ENCODE data around the gene PCYOX1L.
"Not testable (repeated sequence)": the region's sequence is repeated elsewhere in the genome, so short reads cannot be mapped to it uniquely, and the experiment has no call there.

DNA sequence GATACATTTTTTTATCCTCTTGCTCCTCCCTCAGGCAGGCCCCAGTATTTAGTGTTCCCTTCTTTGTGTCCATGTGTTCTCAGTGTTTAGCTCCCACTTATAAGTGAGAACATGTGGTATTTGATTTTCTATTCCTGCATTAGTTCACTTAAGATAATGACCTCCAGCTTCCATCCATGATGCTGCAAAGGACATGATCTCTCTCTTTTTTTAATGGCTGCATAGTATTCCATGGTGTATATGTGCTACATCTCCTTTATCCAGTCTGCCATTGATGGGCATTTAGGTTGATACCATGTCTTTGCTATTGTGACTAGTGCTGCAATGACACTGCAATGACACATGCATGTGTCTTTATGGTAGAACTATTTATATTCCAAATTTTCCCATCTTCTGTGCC lies 37.1 kb downstream of the PCYOX1L start:
- not testable (repeated sequence) for TF ChIP-seq POLR2AphosphoS5 (IDR thresholded peaks at IDR 0.05; ENCODE audit: low read depth)
- TF ChIP-seq, protein P1, sequence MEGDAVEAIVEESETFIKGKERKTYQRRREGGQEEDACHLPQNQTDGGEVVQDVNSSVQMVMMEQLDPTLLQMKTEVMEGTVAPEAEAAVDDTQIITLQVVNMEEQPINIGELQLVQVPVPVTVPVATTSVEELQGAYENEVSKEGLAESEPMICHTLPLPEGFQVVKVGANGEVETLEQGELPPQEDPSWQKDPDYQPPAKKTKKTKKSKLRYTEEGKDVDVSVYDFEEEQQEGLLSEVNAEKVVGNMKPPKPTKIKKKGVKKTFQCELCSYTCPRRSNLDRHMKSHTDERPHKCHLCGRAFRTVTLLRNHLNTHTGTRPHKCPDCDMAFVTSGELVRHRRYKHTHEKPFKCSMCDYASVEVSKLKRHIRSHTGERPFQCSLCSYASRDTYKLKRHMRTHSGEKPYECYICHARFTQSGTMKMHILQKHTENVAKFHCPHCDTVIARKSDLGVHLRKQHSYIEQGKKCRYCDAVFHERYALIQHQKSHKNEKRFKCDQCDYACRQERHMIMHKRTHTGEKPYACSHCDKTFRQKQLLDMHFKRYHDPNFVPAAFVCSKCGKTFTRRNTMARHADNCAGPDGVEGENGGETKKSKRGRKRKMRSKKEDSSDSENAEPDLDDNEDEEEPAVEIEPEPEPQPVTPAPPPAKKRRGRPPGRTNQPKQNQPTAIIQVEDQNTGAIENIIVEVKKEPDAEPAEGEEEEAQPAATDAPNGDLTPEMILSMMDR (conservative IDR thresholded peaks at IDR 0.05; ENCODE audit: low read depth in 2 of 2), result not testable (repeated sequence)

Data from GM23338 (cell line).